ENCODE data around the gene MRPL9.

The MRPL9 gene

GRCh38 chr1:151733126-151733525, 30.2 kb downstream of the MRPL9 start:
- no peak for DNase-seq (ENCODE audit: low spot score)

GRCh38 chr1:151729966-151730291, 33.4 kb downstream of the MRPL9 start:
- DNase-seq (ENCODE audit: low spot score): no peak

- no peak for DNase-seq (ENCODE audit: low spot score)
Observed at GRCh38 chr1:151729157-151729965, 33.9 kb downstream of the MRPL9 start.

GRCh38 chr1:151728151-151729054, 34.9 kb downstream of the MRPL9 start:
- no peak for DNase-seq (ENCODE audit: low spot score)

- DNase-seq (ENCODE audit: low spot score): no peak
Observed at GRCh38 chr1:151723726-151724370, 39.4 kb downstream of the MRPL9 start.

GRCh38 chr1:151721788-151722510, 41.3 kb downstream of the MRPL9 start:
- no peak for DNase-seq (ENCODE audit: low spot score)

GRCh38 chr1:151720974-151721787, 42.1 kb downstream of the MRPL9 start, which contains the start of gene RIIAD1:
Gene RIIAD1, plus strand, starts transcription at chr1:151721522. Its CDS starts 15 bp downstream, at chr1:151721537.
- peak; percentile 70 for DNase-seq (ENCODE audit: low spot score)

GRCh38 chr1:151720554-151720953, 42.7 kb downstream of the MRPL9 start:
- no peak for DNase-seq (ENCODE audit: low spot score)

- DNase-seq (ENCODE audit: low spot score): no peak
Observed at GRCh38 chr1:151720125-151720524, 43.2 kb downstream of the MRPL9 start.

- no peak for DNase-seq (ENCODE audit: low spot score)
Observed at GRCh38 chr1:151718666-151719065, 44.6 kb downstream of the MRPL9 start.

- DNase-seq (ENCODE audit: low spot score): no peak
Observed at GRCh38 chr1:151718011-151718431, 45.3 kb downstream of the MRPL9 start.

- no peak for DNase-seq (ENCODE audit: low spot score)
Observed at GRCh38 chr1:151716771-151717631, 46.3 kb downstream of the MRPL9 start, which contains the start of gene CELF3. Gene CELF3, minus strand, starts transcription at chr1:151716803. Its CDS starts 783 bp downstream, at chr1:151716020.

GRCh38 chr1:151716405-151716762, 46.9 kb downstream of the MRPL9 start:
- DNase-seq (ENCODE audit: low spot score): no peak

- DNase-seq (ENCODE audit: low spot score): peak; percentile 48
Observed at GRCh38 chr1:151715726-151716404, 47.4 kb downstream of the MRPL9 start.

GRCh38 chr1:151714820-151715725, 48.2 kb downstream of the MRPL9 start:
- DNase-seq (ENCODE audit: low spot score): no peak

GRCh38 chr1:151713874-151714273, 49.4 kb downstream of the MRPL9 start:
- no peak for DNase-seq (ENCODE audit: low spot score)

- DNase-seq (ENCODE audit: low spot score): peak; percentile 37
Observed at GRCh38 chr1:151713044-151713443, 50.3 kb downstream of the MRPL9 start.

- no peak for DNase-seq (ENCODE audit: low spot score)
Observed at GRCh38 chr1:151711951-151712350, 51.3 kb downstream of the MRPL9 start.

Data from HuH-7 (cell line).